ENCODE results near the gene HDGFL2. TPM values are rescaled to one million over a fixed set of nuclear protein-coding genes. Genes with fewer than 3 reads are reported as not detected.

Gene HDGFL2
- total RNA-seq, 1 experiment from 2014 or later = 108 TPM

DNA sequence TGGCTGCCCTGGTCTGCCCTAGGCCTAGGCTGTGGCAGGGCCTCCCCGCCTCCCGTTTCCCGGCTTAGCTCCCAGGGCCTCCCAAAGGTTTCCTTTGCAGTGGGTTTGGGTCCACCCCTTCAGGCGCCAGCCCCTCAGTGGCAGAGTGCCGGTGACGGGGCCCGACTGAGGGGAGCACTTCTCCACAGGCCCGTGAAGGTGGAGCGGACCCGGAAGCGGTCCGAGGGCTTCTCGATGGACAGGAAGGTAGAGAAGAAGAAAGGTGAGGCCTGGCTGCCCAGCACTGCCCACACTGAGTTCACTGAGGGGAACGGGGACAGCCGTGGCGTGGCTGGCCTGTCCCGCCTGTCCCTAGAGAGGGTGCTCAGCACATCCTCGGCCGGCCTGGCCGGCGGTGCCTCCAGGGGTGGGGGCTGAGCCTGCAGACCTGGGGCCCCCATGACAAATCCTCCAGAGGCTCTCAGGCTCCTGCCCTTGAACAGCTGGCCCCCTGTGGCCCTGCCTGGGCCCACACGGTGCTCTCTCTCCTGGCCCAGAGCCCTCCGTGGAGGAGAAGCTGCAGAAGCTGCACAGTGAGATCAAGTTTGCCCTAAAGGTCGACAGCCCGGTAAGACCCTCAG is 25.8 kb downstream of the HDGFL2 start:
- no peak for TF ChIP-seq CTCF (conservative IDR thresholded peaks at IDR 0.05)
- H3K27me3 ChIP-seq (ENCODE audit: insufficient read depth, low read length) = no peaks in the 10 kb centered on the region
- H4K5ac ChIP-seq (ENCODE audit: insufficient read length, low read depth, low read length) = no peak overlapping the region
- H3K56ac ChIP-seq (ENCODE audit: insufficient read length, low read depth, low read length) = no peak overlapping the region
- no peak overlapping the region for H3K27ac ChIP-seq (ENCODE audit: insufficient read length, low read depth, low read length)
- H4K91ac ChIP-seq (ENCODE audit: insufficient read length, low read depth, low read length) = no peak overlapping the region
- H3K4me1 ChIP-seq (ENCODE audit: insufficient read depth, low read length) = no peaks in the 10 kb centered on the region
- H3K18ac ChIP-seq (ENCODE audit: insufficient read length, low read depth, low read length) = no peak overlapping the region
- H4K20me1 ChIP-seq (ENCODE audit: control insufficient read depth, insufficient read depth, insufficient read length) = peaks cover under 1% of the 10 kb centered on the region
- H2BK5ac ChIP-seq (ENCODE audit: insufficient read length, low read length) = no peak overlapping the region
- no peak overlapping the region for H3K9ac ChIP-seq (ENCODE audit: extremely low read depth, insufficient read length, low read length)
- H2AK5ac ChIP-seq (ENCODE audit: insufficient read length, low read length) = no peak overlapping the region
- H2BK120ac ChIP-seq (ENCODE audit: low read depth, low read length, poor library complexity, severe bottlenecking) = no peak overlapping the region
- no peak overlapping the region for H2AFZ ChIP-seq (ENCODE audit: low read length)
- no peak overlapping the region for H3T11ph ChIP-seq (ENCODE audit: low read length)
- H3K79me2 ChIP-seq (ENCODE audit: insufficient read depth, low read length) = no peaks in the 10 kb centered on the region
- H3K4me3 Mint-ChIP-seq = no peak overlapping the region
- no CpG with 5 or more reads among the region's 25 CpGs for WGBS (ENCODE audit: extremely low coverage, insufficient read length, low lambda C conversion rate)
- peaks cover 18 to 57% (median 53%) of the 10 kb centered on the region in 3 experiments; a peak in 6 of 7 replicates for H3K36me3 Mint-ChIP-seq (ENCODE audit: insufficient read depth in 1 of 3, low read depth in 3 of 3)
- no peak overlapping the region for H3K27ac Mint-ChIP-seq
- H2BK12ac ChIP-seq (ENCODE audit: insufficient read length, low read depth, low read length) = no peak overlapping the region
- H3K9me3 ChIP-seq (ENCODE audit: control insufficient read depth, low read depth, low read length) = no peaks in the 10 kb centered on the region
- no peaks in the 10 kb centered on the region for H3K27me3 Mint-ChIP-seq (ENCODE audit: low read depth)
- DNase-seq = no peak
- H3K79me1 ChIP-seq (ENCODE audit: insufficient read depth, low read depth, low read length, poor library complexity, severe bottlenecking) = no peaks in the 10 kb centered on the region
- no peak overlapping the region for H3K4me2 ChIP-seq (ENCODE audit: insufficient read depth, insufficient read length, low read length)
- H3K14ac ChIP-seq (ENCODE audit: insufficient read depth, low read length) = no peak overlapping the region
- H2BK15ac ChIP-seq (ENCODE audit: low read depth, low read length) = no peak overlapping the region
- H3K9me3 Mint-ChIP-seq = no peaks in the 10 kb centered on the region
- H3K4me1 Mint-ChIP-seq = no peaks in the 10 kb centered on the region
- H2BK20ac ChIP-seq (ENCODE audit: low read depth, low read length, poor library complexity, severe bottlenecking) = no peak overlapping the region
- no peaks in the 10 kb centered on the region for H3K23me2 ChIP-seq (ENCODE audit: insufficient read length, low read depth, low read length, poor library complexity, severe bottlenecking)
- H4K8ac ChIP-seq (replicated peaks; ENCODE audit: insufficient read length, low read depth, low read length) = no peak overlapping the region
- H3K23ac ChIP-seq (ENCODE audit: insufficient read length, low read depth, low read length) = no peak overlapping the region
- H3K4ac ChIP-seq (ENCODE audit: low read depth, low read length) = no peak overlapping the region

All from H9 (cell line).